ENCODE data around the gene BBX.

DNA sequence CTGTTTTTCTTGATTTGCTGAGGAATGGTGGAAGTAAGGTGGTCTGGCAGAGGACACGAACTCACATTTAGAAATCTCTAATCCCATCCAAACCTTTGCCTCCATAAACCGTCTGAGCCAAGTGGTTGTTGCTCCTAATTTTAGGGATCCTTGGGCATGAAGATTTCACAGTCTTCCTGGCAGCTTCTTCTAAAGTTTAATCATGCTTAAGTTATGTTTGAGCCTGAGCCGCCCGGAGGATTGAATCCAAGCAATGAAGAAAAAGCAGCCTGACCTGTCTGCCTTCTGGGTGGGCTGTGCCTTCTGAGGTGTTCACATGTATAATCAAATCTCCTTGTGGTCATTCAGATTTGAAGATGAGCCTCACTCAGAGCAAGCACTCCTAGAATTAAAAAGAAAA, 319.1 kb downstream of the BBX start:
- TF ChIP-seq THRA (CRISPR knock-in tag; IDR thresholded peaks at IDR 0.05; ENCODE audit: borderline replicate concordance) (no peak), MAX (IDR thresholded peaks at IDR 0.05) (no peak), ATF6 (CRISPR knock-in tag; conservative IDR thresholded peaks at IDR 0.05) (no peak), ZNF318 (CRISPR knock-in tag; IDR thresholded peaks at IDR 0.05) (no peak), PRDM15 (CRISPR knock-in tag; IDR thresholded peaks at IDR 0.05) (no peak), ZSCAN5A (CRISPR knock-in tag; IDR thresholded peaks at IDR 0.05; ENCODE audit: borderline replicate concordance) (no peak), ARHGAP35 (CRISPR knock-in tag; IDR thresholded peaks at IDR 0.05; ENCODE audit: borderline replicate concordance) (no peak), POLR2A (IDR thresholded peaks at IDR 0.05; ENCODE audit: insufficient read depth in 1 of 2, low read depth in 2 of 2, low read length in 2 of 2) (no peak)
- TF ChIP-seq, protein P1, sequence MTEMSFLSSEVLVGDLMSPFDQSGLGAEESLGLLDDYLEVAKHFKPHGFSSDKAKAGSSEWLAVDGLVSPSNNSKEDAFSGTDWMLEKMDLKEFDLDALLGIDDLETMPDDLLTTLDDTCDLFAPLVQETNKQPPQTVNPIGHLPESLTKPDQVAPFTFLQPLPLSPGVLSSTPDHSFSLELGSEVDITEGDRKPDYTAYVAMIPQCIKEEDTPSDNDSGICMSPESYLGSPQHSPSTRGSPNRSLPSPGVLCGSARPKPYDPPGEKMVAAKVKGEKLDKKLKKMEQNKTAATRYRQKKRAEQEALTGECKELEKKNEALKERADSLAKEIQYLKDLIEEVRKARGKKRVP (CRISPR knock-in tag; IDR thresholded peaks at IDR 0.05), result no peak
- TF ChIP-seq, protein P2, sequence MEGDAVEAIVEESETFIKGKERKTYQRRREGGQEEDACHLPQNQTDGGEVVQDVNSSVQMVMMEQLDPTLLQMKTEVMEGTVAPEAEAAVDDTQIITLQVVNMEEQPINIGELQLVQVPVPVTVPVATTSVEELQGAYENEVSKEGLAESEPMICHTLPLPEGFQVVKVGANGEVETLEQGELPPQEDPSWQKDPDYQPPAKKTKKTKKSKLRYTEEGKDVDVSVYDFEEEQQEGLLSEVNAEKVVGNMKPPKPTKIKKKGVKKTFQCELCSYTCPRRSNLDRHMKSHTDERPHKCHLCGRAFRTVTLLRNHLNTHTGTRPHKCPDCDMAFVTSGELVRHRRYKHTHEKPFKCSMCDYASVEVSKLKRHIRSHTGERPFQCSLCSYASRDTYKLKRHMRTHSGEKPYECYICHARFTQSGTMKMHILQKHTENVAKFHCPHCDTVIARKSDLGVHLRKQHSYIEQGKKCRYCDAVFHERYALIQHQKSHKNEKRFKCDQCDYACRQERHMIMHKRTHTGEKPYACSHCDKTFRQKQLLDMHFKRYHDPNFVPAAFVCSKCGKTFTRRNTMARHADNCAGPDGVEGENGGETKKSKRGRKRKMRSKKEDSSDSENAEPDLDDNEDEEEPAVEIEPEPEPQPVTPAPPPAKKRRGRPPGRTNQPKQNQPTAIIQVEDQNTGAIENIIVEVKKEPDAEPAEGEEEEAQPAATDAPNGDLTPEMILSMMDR (CRISPR knock-in tag; IDR thresholded peaks at IDR 0.05), result no peak
